K562 (cell line): ENCODE measurements around the gene TPPP. TPM values are rescaled to one million over a fixed set of nuclear protein-coding genes. Genes with fewer than 3 reads are reported as not detected.
"Not testable (repeated sequence)": the region's sequence is repeated elsewhere in the genome, so short reads cannot be mapped to it uniquely, and the experiment has no call there.

Source experiments
- ATAC-seq: fragments of 200-7000 bp; cut with Tn5 transposase; 3 replicates; pipeline ENCODE4 v1.9.1; 2020; ENCODE audit warnings: moderate library complexity
- BruUV-seq: library from RNA; stranded (reverse); fragments of 400-500 nt; replicated peaks from 2 replicates; lab custom pipeline; 2021; lab: Mats Ljungman, UMichigan
- CTCF ChIA-PET: fragments of 300-600 bp; formaldehyde crosslinking; extraction: SDS; loops from one replicate; lab custom pipeline; 2021; ENCODE audit warnings: low intra/inter-chr PET ratio; lab: Yijun Ruan, JAX
- POLR2A ChIA-PET: fragments of 300-600, 350-650 bp; sonication (Branson Sonifier 250); formaldehyde crosslinking; extraction: SDS; loops from one replicate; lab custom pipeline; 2021; ENCODE audit warnings: antibody characterized with exemption, inconsistent platforms; lab: Yijun Ruan, JAX
- DNase-seq, 4 experiments: peaks; one replicate each; pipeline versions ENCODE4 v3.0.0 to v3.0.0-alpha.2; 2011 to 2018; ENCODE audit warnings: low spot score in 3 of 4, mixed read lengths in 3 of 4; ENCODE audit errors: extremely low read depth in 1 of 4
- FAIRE-seq: peaks from 2 replicates; lab custom pipeline; 2011; peaks lifted over from hg19 to GRCh38; lab: Jason Lieb, UNC
- H2AFZ ChIP-seq: 2 replicates; pipeline ENCODE4 v1.6.0; 2011; ENCODE audit warnings: low read depth, low read length, control low read depth, inconsistent platforms
- H3K27ac ChIP-seq: fragments of 200-600 bp; 3 replicates; pipeline ENCODE4 v1.8.0; 2011; ENCODE audit warnings: low read depth, mild to moderate bottlenecking, control low read depth, inconsistent platforms, low read length, moderate library complexity, mixed read lengths; ENCODE audit errors: extremely low read depth
- H3K27me3 ChIP-seq, 2 experiments: fragments of 300-600 bp in 1 of 2; 2 replicates in 1 of 2; 3 replicates in 1 of 2; pipeline versions ENCODE4 v1.6.0 to v1.8.0; 2011; ENCODE audit warnings: inconsistent platforms in 2 of 2, low read length in 2 of 2, mild to moderate bottlenecking in 1 of 2, mixed read lengths in 1 of 2, moderate library complexity in 1 of 2; ENCODE audit not compliant: control insufficient read depth in 2 of 2, insufficient read depth in 2 of 2
- H3K36me3 ChIP-seq: fragments of 300-600 bp; 3 replicates; pipeline ENCODE4 v1.8.0; 2011; ENCODE audit warnings: mild to moderate bottlenecking, low read length, inconsistent platforms; ENCODE audit not compliant: control insufficient read depth, insufficient read depth
- H3K4me1 ChIP-seq, 2 experiments: fragments of 200-600 bp in 1 of 2; replicated peaks in 1 of 2; 2 replicates in 1 of 2; 3 replicates in 1 of 2; pipeline versions ENCODE4 v1.5.1 to v1.8.0; 2011; ENCODE audit warnings: inconsistent platforms in 2 of 2, low read length in 2 of 2, mild to moderate bottlenecking in 1 of 2, mixed read lengths in 1 of 2, moderate library complexity in 1 of 2; ENCODE audit not compliant: control insufficient read depth in 2 of 2, insufficient read depth in 2 of 2
- H3K4me2 ChIP-seq: 2 replicates; pipeline ENCODE4 v1.6.1; 2011; ENCODE audit warnings: low read length, control low read depth, inconsistent platforms, mixed read lengths; ENCODE audit not compliant: insufficient read depth
- H3K4me3 ChIP-seq: fragments of 200-600 bp; sonication (generic), shearing (Covaris generic); 2 replicates; pipeline ENCODE4 v1.5.1; 2016; ENCODE audit warnings: control low read depth, inconsistent platforms
- H3K79me2 ChIP-seq: fragments of 200-600 bp; 3 replicates; pipeline ENCODE4 v1.8.0; 2011; ENCODE audit warnings: low read length, inconsistent platforms; ENCODE audit not compliant: control insufficient read depth, insufficient read depth
- H3K9ac ChIP-seq, 2 experiments: 2 replicates each; pipeline versions ENCODE4 v1.6.0 to v1.6.1; 2011; ENCODE audit warnings: low read depth in 2 of 2, low read length in 2 of 2, control low read depth in 1 of 2, inconsistent platforms in 1 of 2, mild to moderate bottlenecking in 1 of 2, mixed read lengths in 1 of 2; ENCODE audit not compliant: insufficient read depth in 1 of 2
- H3K9me1 ChIP-seq: one replicate; pipeline ENCODE4 v1.6.0; 2011; ENCODE audit warnings: inconsistent platforms, mild to moderate bottlenecking, low read length, moderate library complexity; ENCODE audit not compliant: control insufficient read depth, insufficient read depth
- H3K9me3 ChIP-seq: replicated peaks from 2 replicates; pipeline ENCODE4 v1.5.1; 2011; ENCODE audit warnings: low read depth, low read length, inconsistent platforms; ENCODE audit not compliant: control insufficient read depth, insufficient read depth
- H4K20me1 ChIP-seq: replicated peaks from 2 replicates; pipeline ENCODE4 v1.6.1; 2011; ENCODE audit warnings: low read length, inconsistent platforms, mixed read lengths; ENCODE audit not compliant: control insufficient read depth, insufficient read depth
- HNRNPLL ChIP-seq: fragments of 200-400 bp; formaldehyde crosslinking; IDR thresholded peaks from 2 replicates; pipeline ENCODE4 v1.6.1; 2017; ENCODE audit warnings: low read length, low read depth, mild to moderate bottlenecking; ENCODE audit not compliant: poor library complexity, severe bottlenecking
- ZBTB7A ChIP-seq: IDR thresholded peaks from 2 replicates; pipeline ENCODE4 v1.6.1; 2011; ENCODE audit warnings: low read depth, mild to moderate bottlenecking, low read length, moderate library complexity, borderline replicate concordance; ENCODE audit not compliant: control insufficient read depth
- WGBS: fragments of 100-300 bp; shearing (Covaris generic); methylation state at CpG from one replicate; pipeline ENCODE4 v1.1.6; 2016; ENCODE audit warnings: low coverage, mixed read lengths; ENCODE audit not compliant: insufficient coverage; ENCODE audit errors: missing lambda C conversion rate; 5-methylcytosine and 5-hydroxymethylcytosine counted together
- in situ Hi-C: fragments of 300-500 bp; cut with MboI; formaldehyde crosslinking; loops from 4 replicates; pipeline ENCODE4 v1.15.0; 2018; ENCODE audit warnings: inconsistent platforms, mixed read lengths
- intact Hi-C: fragments of 100-400 bp; cut with micrococcal nuclease; formaldehyde crosslinking; loops from 2 replicates; pipeline ENCODE4 v1.14.2; 2022
- polyA plus RNA-seq, 8 experiments: library from polyadenylated mRNA; depleted of rRNA in 4 of 8; stranded (reverse) in 5 of 8; unstranded in 3 of 8; fragments of >200 nt; fragmentation: Nextera tagmentation in 2 of 8; fragmentation: Illumina TruSeq in 1 of 8; extraction: Ambion mirVana in 2 of 8; extraction: Trizol in 1 of 8; gene quantifications; 2 replicates each; pipeline versions ENCODE4 v1.2.1 to v1.2.3, GENCODE V29; 2011 to 2014; ENCODE audit warnings: inconsistent platforms in 1 of 8, missing spikeins in 1 of 8
- total RNA-seq, 7 experiments: library from RNA; depleted of rRNA in 6 of 7; stranded (reverse); fragments of >200 nt in 6 of 7; fragmentation: Illumina TruSeq in 2 of 7; extraction: Trizol in 2 of 7; gene quantifications; 2 replicates each; pipeline versions ENCODE4 v1.2.1 to v1.2.3, GENCODE V29; 2011 to 2021; ENCODE audit warnings: low replicate concordance in 1 of 7

Gene TPPP
- total and polyA plus RNA-seq, 9 of the 15 experiments (the other 6 are each of a cell fraction or from before 2014, with no cell fraction given) = 0.01 to 0.07 (median 0.03) TPM; not detected in 6

- in situ Hi-C loops, H4K20me1 ChIP-seq, H2AFZ ChIP-seq, H3K36me3 ChIP-seq, H3K27ac ChIP-seq, DNase-seq, ATAC-seq, H3K9me3 ChIP-seq, CTCF ChIA-PET, BruUV-seq, H3K9ac ChIP-seq, intact Hi-C loops, H3K9me1 ChIP-seq, H3K4me2 ChIP-seq, H3K27me3 ChIP-seq, POLR2A ChIA-PET, H3K4me3 ChIP-seq, FAIRE-seq, H3K79me2 ChIP-seq: not testable (repeated sequence)
- peaks cover 0 to 19% of the 10 kb centered on the region in 2 experiments; a peak in 2 of 5 replicates for H3K4me1 ChIP-seq
- WGBS = 18% methylated on average over 8 of the region's 22 CpGs
Measured at GRCh38 chr5:694042-694431, 885 bp upstream of the TPPP start.

GRCh38 chr5:692529-693041 lies 567 bp downstream of the TPPP start:
- H3K9ac ChIP-seq = not testable (repeated sequence)

More at GRCh38 chr5:692529-693041, 567 bp downstream of the TPPP start:
- POLR2A ChIA-PET, CTCF ChIA-PET, FAIRE-seq, in situ Hi-C loops, H3K9me1 ChIP-seq, BruUV-seq, H4K20me1 ChIP-seq, H3K27me3 ChIP-seq, H3K36me3 ChIP-seq, H3K9me3 ChIP-seq, H3K79me2 ChIP-seq, intact Hi-C loops, H3K4me2 ChIP-seq, H3K27ac ChIP-seq: not testable (repeated sequence)
- Histone ChIP-seq H3K4me1 (peaks cover 0 to 19% of the 10 kb centered on the region in 2 experiments; a peak in 2 of 5 replicates), H3K4me3 (peak overlapping the region; percentile 24; the same call in 1 of the 2 replicates), H2AFZ (0 out of 2 replicates have a peak overlapping the region, but pooled peaks have one; percentile 32)
- ATAC-seq (peak; percentile 21; the same call in 2 of the 3 replicates), DNase-seq (peak in 2 of 4 experiments; percentile 8 to 15)
- WGBS = 0% methylated on average over 9 of the region's 41 CpGs
- TF ChIP-seq ZBTB7A (peak; percentile 8; the same call in 1 of the 2 replicates), HNRNPLL (peak; percentile 61)
